NCI-H748 treated with DMSO at 0.1 percent for 48 hours (cell line): ENCODE data around the gene RALGAPA2.

Experiments used
- DNase-seq: peaks from one replicate; lab custom pipeline; 2025; lab: John Stamatoyannopoulos, UW

RALGAPA2 gene

GRCh38 chr20:20683481-20684321 lies 28.7 kb downstream of the RALGAPA2 start:
- DNase-seq, result no peak

- DNase-seq, result no peak
These were observed 29.4 kb downstream of the RALGAPA2 start for GRCh38 chr20:20683020-20683419.

DNA sequence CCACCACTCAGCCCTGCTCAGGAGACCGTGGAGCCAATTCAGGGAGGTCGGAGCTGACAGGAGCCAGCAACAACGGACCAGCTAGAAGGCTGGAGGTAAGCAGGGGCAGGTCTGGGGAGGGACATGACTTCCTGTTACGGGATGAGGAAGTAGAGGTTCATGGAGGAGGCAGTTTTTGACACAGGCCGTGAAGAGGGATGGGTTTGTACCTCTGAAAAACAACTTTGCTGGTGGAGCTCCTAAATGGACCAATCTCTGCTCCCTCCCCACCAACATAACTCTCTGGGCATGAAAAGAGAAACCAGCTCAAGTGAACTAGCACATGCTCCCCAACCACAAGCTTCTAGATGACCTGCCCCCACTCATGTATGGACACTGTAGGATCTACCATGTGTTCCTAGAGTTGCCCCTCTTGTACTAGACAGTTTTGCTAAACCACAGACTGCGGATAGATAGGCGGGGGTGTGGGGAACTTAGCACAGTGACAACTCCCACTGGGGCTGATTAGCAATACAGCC lies 31.4 kb downstream of the RALGAPA2 start:
- DNase-seq, result no peak

- DNase-seq, result no peak
These were observed 33.1 kb downstream of the RALGAPA2 start for GRCh38 chr20:20679316-20679715.

- no peak for DNase-seq
These were observed 35.3 kb downstream of the RALGAPA2 start for GRCh38 chr20:20677186-20677585.

- DNase-seq, result no peak
These were observed 43.8 kb downstream of the RALGAPA2 start for GRCh38 chr20:20668639-20669038.

DNA sequence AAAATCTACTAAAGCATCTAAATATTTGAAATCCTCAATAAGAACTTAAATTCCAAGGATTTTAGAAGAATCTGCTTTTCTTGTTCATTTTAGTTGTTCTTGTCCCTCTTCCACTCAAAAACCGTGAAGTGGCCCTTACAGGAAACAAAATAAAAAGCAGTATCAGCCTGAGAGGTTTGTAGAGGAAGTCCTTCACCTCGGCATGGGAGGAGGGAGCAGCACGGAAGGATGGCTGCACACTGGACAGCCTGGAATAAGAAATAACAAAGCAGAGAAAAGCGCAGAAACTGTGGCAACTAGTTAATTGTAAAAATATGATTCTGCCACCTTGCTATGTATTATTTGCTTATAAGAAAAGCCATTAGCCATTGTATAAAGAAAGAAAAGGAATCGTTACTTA lies 46.1 kb downstream of the RALGAPA2 start:
- DNase-seq, result no peak

- DNase-seq, result no peak
These were observed 46.7 kb downstream of the RALGAPA2 start for GRCh38 chr20:20665606-20666332.

DNA sequence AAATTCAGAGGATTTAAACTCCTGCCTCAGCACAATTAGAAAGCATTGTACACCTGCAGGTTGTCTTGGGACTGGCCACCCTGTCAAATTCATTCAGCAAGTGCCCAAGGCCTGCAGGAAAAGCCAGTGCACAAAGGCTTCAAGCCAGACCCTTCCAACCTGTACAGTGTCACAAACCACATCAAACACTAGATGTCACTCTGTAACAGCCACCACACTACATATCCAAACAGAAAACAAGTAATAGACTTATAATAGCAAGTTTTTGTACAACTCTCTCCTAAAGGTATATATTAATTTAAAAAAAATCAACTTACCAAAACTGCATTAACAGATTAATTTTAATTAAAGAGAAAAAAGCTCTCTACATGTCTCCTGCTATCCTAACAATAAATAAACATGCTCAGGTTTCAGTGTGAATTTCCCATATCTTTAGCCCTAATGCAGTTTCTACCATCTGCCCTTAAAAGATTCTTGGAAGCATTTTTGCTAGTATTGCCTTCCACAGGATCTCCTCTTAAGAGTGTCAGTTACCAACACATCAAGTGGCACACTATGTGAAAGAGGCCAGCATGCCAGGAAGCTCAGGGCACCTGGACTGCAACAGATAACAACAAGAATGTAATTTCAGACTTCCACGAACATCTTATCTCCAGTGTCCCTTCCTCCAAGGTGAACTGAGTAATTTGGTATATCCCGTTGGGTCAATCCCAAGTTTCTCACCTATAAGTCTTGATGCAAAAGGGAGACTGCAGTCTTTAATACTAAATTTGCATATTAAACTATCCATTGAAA lies 47.5 kb downstream of the RALGAPA2 start:
- peak; percentile 74 for DNase-seq

GRCh38 chr20:20663841-20664240 lies 48.6 kb downstream of the RALGAPA2 start:
- DNase-seq, result no peak

- no peak for DNase-seq
These were observed 53.5 kb downstream of the RALGAPA2 start for GRCh38 chr20:20658871-20659431.

DNA sequence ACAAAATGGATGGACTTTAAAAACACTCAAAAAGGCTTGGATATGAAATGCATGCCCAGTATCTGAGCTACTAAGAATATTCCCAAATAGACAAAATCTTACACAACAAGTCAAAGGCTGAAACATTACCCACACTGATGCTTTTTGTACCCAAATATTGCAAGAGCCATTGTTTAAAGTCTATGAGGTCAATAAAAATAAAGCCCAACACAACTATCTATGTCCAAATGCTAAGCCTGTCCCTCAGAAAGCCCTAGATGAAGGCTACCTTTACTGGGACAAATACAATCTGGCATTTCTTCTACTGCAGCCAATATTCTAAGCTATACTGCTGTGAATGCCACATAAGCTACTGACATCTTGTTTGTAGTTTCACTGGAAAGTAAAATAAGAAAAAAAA lies 54.3 kb downstream of the RALGAPA2 start:
- no peak for DNase-seq

- no peak for DNase-seq
These were observed 55.4 kb downstream of the RALGAPA2 start for GRCh38 chr20:20657092-20657491.

DNA sequence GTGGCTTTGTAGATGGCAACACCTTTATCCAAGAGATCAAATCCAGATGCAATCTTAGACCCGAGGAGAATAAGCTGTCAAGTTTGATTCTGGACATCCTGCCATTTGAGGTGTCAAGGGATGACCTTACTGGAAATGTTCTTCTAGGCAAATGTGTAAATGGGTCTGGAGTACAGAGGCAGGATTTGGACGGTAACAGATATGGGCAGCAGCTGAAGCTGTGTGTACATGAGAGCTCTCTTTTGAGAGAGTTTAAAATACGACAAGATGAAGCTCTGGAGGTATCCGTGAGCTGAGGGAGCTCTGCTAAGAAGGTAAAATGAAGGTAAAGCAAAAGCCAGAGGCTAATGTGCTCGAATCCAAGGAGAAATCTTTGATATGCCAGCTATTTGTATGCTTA lies 56.6 kb downstream of the RALGAPA2 start:
- no peak for DNase-seq

- DNase-seq, result no peak
These were observed 62.5 kb downstream of the RALGAPA2 start for GRCh38 chr20:20649945-20650344.

DNA sequence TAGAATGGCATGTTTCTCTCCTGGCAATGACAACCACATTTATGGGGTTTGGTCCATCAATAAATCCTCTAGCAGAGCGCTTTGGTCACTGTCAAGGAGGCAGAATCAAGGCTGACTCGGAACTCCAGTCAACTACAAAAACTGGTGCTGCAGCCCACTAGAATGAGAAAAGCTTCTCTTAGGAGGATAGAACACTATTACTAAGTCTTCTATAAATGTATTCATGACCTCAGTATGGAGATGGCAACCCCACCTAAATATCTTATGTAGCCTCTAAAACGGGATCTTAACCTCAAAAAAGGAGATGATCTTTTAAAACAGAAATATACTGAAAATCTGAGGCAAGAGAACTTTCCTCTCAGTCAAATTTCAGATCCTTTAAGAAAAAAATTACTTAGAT lies 68.5 kb downstream of the RALGAPA2 start:
- DNase-seq, result no peak

GRCh38 chr20:20641783-20642182 lies 70.7 kb downstream of the RALGAPA2 start:
- DNase-seq, result no peak

GRCh38 chr20:20638878-20639277 lies 73.6 kb downstream of the RALGAPA2 start:
- no peak for DNase-seq

DNA sequence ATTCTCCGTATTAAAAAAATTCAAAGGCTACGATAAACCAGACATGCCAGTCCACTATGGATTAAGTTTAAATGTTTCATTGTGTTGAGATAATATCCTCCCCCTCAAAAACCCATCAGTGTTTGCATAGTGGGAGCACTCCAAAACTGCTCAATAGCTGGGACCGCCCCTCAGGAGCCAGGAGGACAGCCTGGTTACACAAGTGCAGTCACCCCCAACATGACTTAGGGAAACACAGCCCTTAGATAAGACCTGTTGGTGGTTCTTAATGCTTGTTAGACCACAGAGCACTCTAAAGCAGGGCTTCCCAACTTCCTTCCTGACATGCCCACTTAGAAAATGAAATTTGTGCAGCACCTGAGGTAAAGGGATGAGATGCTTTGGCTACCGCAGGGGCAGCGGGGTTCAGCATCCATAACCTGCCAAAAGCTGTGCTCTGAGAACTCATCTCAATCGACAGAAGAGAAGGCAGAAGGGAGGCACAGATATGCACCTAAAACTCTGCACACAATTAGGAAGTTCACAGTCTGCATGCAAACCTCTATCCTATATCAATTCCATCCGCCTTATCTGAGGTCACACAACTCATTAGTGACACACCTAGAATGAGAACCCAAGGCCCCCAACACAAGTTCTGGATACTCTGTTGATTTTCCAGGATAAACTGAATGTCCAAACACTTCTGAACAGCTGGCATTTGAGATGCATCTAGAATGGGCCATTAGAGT lies 74.3 kb downstream of the RALGAPA2 start:
- DNase-seq, result peak; percentile 23

DNA sequence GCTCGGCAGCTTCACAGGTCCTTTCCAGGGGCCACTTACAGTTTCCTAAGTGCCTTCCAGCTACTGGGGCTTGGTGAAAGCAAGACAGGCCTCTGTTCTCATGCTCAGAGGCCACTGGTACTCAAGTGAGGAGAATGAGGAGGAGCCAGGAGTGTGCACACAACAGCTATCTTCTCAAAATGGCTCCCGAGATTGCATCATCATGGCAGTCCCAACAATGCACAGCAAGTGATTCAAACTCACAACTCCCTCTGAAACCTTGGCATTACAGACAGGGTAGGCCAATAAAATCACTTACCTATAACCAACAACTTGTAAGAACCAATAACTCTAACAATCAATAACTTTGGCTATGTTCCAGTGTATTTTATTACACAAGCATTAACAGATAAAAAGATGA lies 77.4 kb downstream of the RALGAPA2 start:
- DNase-seq, result no peak

DNA sequence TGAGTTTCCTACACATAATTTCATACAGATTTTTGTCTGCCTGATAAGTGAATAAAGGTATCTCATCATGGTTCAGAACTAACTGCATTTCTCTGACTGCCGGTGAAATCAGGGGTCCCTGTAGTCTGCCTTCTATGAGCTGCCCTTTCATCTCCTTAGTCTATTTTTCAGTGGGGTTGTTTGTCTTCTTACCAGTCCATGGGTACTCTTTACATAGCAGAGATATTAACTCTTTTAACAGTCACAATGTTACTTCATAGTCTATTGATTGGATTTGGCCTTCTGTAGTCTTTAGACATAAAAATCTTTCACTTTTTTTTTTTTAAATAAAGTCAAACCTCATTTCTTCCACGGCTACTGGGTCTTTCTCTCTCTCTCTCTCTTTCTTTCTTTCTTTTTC lies 79.8 kb downstream of the RALGAPA2 start:
- no peak for DNase-seq
